Measurements from ENCODE around the gene TTPAL. TPM values are rescaled to one million over a fixed set of nuclear protein-coding genes. Genes with fewer than 3 reads are reported as not detected.

The TTPAL gene, protein sequence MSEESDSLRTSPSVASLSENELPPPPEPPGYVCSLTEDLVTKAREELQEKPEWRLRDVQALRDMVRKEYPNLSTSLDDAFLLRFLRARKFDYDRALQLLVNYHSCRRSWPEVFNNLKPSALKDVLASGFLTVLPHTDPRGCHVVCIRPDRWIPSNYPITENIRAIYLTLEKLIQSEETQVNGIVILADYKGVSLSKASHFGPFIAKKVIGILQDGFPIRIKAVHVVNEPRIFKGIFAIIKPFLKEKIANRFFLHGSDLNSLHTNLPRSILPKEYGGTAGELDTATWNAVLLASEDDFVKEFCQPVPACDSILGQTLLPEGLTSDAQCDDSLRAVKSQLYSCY
- total RNA-seq, result 18.8 and 21.3 TPM in 2 replicates

DNA sequence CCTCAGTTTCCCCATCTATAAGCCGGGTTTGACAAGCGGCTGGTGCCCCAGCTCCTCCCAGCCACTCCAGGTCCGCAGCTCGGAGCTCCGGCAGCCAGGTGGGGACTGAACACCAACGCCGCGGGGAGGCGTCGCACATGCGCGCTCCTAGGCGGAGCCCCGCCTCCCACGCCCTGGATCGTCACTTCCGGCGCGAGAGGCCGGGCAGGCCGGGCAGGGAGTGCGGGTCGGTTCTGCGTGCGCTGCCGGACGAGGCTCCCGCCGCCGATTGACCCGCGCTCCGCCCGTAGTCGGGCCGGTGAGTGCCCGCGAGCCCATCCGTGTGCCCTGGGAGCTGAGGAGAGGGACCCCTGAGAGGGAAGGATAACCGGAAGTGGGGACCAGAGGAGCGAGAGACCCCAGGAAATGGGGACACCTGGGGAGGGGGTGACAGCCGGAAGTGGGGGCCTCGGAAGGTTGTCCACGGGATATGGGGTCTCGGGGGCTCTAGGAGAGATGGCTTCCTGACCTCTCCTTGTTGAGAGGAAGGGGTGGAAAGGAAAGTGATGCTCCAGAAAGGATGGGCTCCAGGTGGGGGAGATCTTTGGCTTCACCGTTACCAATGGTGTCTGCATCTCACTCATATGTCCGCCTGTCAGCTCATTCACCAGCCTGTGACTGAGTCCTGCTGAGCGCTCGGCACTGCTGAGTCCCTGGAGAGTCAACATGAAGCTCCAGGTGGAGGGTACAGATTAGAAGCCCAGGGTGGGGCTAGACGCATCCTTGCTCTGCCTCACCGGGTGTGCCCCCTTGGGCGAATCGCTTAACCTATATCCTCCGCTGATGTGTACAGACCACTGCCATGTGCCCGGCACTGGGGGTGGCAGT lies at the start of gene TTPAL:
Gene TTPAL, plus strand, starts transcription at position 181 of the 867 bp plus-strand sequence. CDS start 4,126 bp downstream, outside the sequence.

DNA sequence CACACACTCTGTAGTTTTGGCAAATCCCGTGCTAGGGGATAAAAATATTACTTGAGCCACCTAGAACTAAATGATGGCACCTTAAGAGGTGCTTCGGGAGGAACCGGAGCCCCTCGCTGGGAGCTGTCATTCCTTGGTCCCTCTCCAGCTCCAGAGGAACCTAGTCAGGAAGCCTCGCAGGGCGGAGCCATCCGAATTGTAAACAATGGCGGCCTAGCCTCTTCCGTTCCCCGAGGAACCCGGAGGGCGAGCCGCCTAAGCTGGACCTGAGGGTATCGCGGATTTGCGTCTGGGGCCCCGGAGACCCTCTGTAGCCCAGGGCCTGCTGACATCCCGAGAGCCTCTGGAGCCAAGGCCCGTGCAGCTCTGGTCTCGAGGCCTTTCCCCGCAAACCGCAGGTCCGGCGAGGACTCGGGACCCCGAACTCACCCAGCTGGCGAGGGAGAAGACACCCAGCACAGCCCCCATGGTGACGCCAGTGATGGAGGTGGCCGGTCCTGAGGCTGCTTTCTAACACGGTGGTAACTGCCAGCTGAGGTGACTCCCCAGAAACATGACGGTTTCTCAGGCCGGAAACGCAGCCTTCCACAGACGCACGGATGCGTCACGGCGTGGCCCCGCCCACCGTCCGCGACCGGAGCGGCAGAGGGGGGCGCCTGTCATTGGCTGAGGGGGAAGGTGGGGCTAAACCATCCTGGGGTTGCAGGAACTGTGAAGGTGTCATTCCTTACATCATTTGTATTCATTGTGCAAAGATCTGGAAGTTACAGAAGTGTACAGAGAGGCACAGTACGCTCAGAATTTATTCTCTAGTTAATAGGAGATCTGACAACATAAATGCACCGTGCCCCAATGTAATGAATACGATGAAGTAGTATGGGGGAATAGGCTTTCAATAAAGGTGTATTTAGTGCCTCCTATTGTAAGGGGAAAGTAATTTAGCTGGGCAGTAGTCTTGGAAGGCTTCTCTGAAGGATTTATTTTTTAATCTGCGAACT lies 46.1 kb downstream of the TTPAL start, which contains the start of gene SERINC3:
Gene SERINC3, minus strand, starts transcription at position 587 of the 998 bp plus-strand sequence. Its CDS starts 119 bp downstream, at position 468.

Small RNA genes within 50 kb of the gene (small RNA-seq; reads per million reads assigned to genes)
- not detected for gene RPL37AP1

Other genes starting within 250 kb of the TTPAL start
- gene GDAP1L1, start 228.6 kb upstream of the TTPAL start, total RNA-seq, result 0.13 and 0.22 TPM in 2 replicates
- gene FITM2, start 164.7 kb upstream of the TTPAL start, total RNA-seq, result 9.8 and 10.3 TPM in 2 replicates
- gene R3HDML, start 138.8 kb upstream of the TTPAL start, total RNA-seq, result not detected in 2 replicates
- gene HNF4A, start 120.2 kb upstream of the TTPAL start, total RNA-seq, result 0.11 TPM in 1 of 2 replicates, not detected in the other
- 139 and 154 TPM in 2 replicates for gene SERINC3, start 46.2 kb downstream of the TTPAL start, total RNA-seq
- 90.5 and 124 TPM in 2 replicates for gene PKIG, start 106.7 kb downstream of the TTPAL start, total RNA-seq
- gene ADA, start 175.8 kb downstream of the TTPAL start, total RNA-seq, result 7.9 and 8.4 TPM in 2 replicates
- gene CCN5, start 239.5 kb downstream of the TTPAL start, total RNA-seq, result 21.1 and 76.7 TPM in 2 replicates